Uterus (tissue), 4 donors: ENCODE data around the gene RBM10. TPM values are rescaled to one million over a fixed set of nuclear protein-coding genes. Genes with fewer than 3 reads are reported as not detected.
A peak's percentile ranks its signal among the peaks of the same experiment; 100 is the strongest.

Experiments
- DNase-seq, 2 donors: peaks; one replicate each; pipeline ENCODE4 v3.0.0-alpha.2; 2019 to 2020
- H3K27ac ChIP-seq, 2 donors: fragments of 200-600 bp; sonication (generic); 1 replicate in 1 of 2; 2 replicates in 1 of 2; pipeline ENCODE4 v1.5.1; 2016 to 2018
- H3K27me3 ChIP-seq, 2 donors: fragments of 200-600 bp; sonication (generic); one replicate each; pipeline ENCODE4 v1.5.1; 2018 to 2019; ENCODE audit warnings: control low read depth in 1 of 2
- H3K36me3 ChIP-seq, 2 donors: fragments of 200-600 bp; sonication (generic); one replicate each; pipeline ENCODE4 v1.5.1; 2019; ENCODE audit warnings: control low read depth in 1 of 2
- H3K4me1 ChIP-seq, 2 donors: fragments of 200-600 bp; sonication (generic); one replicate each; pipeline ENCODE4 v1.5.1; 2018 to 2019; ENCODE audit warnings: control low read depth in 1 of 2
- H3K4me3 ChIP-seq, 2 donors: fragments of 200-600 bp; sonication (generic); 1 replicate in 1 of 2; 2 replicates in 1 of 2; pipeline ENCODE4 v1.5.1; 2018 to 2019; ENCODE audit warnings: mild to moderate bottlenecking in 1 of 2
- H3K9me3 ChIP-seq, 2 donors: fragments of 200-600 bp; sonication (generic); one replicate each; pipeline ENCODE4 v1.5.1; 2019; ENCODE audit warnings: control low read depth in 1 of 2
- CTCF ChIP-seq, 4 experiments: fragments of 200-600 bp in 2 of 4; fragments of 450-650 bp in 2 of 4; sonication (generic) in 2 of 4; IDR thresholded peaks; one replicate each; pipeline ENCODE4 v1.5.1; 2016 to 2019; ENCODE audit warnings: antibody characterized with exemption in 4 of 4, mild to moderate bottlenecking in 2 of 4, moderate library complexity in 1 of 4
- POLR2A ChIP-seq, 2 donors: fragments of 450-650 bp; IDR thresholded peaks; one replicate each; pipeline ENCODE4 v1.6.1; 2016; ENCODE audit warnings: antibody characterized with exemption in 2 of 2, mild to moderate bottlenecking in 1 of 2, moderate library complexity in 1 of 2
- intact Hi-C: fragments of 100-400 bp; cut with DNase I; formaldehyde crosslinking; loops from one replicate; pipeline ENCODE4 v1.15.1; 2023; ENCODE audit warnings: low total_unique reads
- total RNA-seq, 4 donors: library from RNA; depleted of rRNA in 3 of 4; stranded (reverse); fragments of >200 nt in 3 of 4; gene quantifications; one replicate each; pipeline versions ENCODE4 v1.1.0 to v1.2.4, GENCODE V29; 2014 to 2023
- donor health status: DM: yes; HTN: yes; CAD: no.

Gene RBM10
- total RNA-seq, 4 donors from 2014 or later = 4.4 to 45.4 (median 22.3) TPM

DNA sequence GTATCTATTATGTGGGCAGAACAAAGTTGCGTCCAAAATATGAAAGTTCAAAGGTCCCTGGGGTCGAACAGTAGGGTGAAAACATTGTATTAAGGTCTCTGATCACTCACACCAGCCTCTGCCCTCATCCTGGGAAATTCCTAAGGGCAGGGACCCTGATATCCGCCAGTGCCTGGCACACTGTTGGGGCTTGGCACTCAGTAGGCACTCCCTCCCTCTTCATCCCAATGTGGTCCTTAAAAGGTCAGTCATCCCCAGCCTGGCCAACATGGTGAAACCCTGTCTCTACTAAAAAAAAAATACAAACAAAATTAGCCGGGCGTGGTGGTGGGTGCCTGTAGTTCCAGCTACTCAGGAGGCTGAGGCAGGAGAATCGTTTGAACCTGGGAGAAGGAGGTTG, 6.8 kb upstream of the RBM10 start:
- Histone ChIP-seq H3K4me1 (no peaks in the 10 kb centered on the region), H3K4me3 (no peak overlapping the region), H3K27me3 (peaks cover 0 to 2% of the 10 kb centered on the region in 2 donors), H3K27ac (no peak overlapping the region), H3K36me3 (no peaks in the 10 kb centered on the region), H3K9me3 (no peaks in the 10 kb centered on the region)
- intact Hi-C loops = no loop called here
- DNase-seq = no peak
- no peak for TF ChIP-seq CTCF (IDR thresholded peaks at IDR 0.05)
- TF ChIP-seq POLR2A (IDR thresholded peaks at IDR 0.05) = no peak

GRCh38 chrX:47143894-47144625, 961 bp upstream of the RBM10 start:
- TF ChIP-seq CTCF (IDR thresholded peaks at IDR 0.05) = no peak
- no peak for TF ChIP-seq POLR2A (IDR thresholded peaks at IDR 0.05)
- peak overlapping the region; percentile 95 for H3K27ac ChIP-seq
- H3K4me1 ChIP-seq = no peaks in the 10 kb centered on the region
- intact Hi-C loops = no loop called here
- H3K4me3 ChIP-seq = peak overlapping the region; percentile 69 to 87
- peaks cover 0 to 6% of the 10 kb centered on the region in 2 donors for H3K27me3 ChIP-seq
- no peaks in the 10 kb centered on the region for H3K9me3 ChIP-seq
- DNase-seq = peak in 1 of 2 donors; percentile 40
- no peaks in the 10 kb centered on the region for H3K36me3 ChIP-seq

- H3K27ac ChIP-seq = peak overlapping the region; percentile 95
- intact Hi-C loops = no loop called here
- no peaks in the 10 kb centered on the region for H3K9me3 ChIP-seq
- H3K36me3 ChIP-seq = no peaks in the 10 kb centered on the region
- DNase-seq = peak in 1 of 2 donors; percentile 27
- H3K4me3 ChIP-seq = peak overlapping the region; percentile 69 to 87
- no peaks in the 10 kb centered on the region for H3K4me1 ChIP-seq
- no peak for TF ChIP-seq POLR2A (IDR thresholded peaks at IDR 0.05)
- no peak for TF ChIP-seq CTCF (IDR thresholded peaks at IDR 0.05)
- H3K27me3 ChIP-seq = peaks cover 0 to 8% of the 10 kb centered on the region in 2 donors
Measured at GRCh38 chrX:47145395-47146120, 537 bp downstream of the RBM10 start.

DNA sequence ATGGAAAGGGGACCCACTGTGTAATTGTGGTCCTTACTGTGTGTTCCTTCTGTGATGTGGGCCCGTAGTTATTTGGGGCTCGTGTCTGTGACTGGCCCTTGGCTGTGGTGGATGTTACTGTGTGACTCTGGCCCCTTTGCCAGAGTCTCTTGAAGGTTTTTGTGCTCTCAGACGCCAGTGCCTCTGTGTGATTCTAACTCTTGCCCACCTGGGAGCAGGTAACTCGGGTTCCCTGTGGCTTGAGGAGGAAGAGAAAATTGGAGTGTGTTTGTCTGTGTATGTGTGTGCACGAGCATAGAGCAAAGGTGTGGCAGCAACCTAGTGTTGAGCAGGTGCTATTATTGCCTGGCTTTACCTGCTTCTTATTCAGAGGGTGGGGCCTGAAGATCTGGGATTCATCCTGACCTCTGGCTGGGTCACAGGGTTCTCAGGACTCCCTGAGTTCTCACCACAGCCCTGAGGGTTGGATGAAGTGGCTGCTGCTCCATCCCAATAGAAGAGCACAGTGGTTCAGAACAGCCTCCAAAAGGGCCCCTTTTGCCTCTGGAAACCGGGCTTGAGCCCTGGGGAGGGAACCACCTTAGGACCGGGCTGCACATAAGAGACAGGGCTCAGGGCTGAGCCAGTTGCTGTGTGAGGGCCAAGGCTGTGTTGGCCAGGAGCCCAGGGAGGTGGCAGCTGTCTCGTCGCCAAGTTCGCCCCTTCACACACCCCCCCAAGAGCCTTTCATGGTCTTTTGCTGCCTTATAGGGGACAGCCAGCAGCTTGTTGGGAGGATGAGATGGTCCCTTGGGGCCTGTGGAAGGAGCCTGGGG, 1.3 kb downstream of the RBM10 start:
- H3K4me3 ChIP-seq = peak overlapping the region; percentile 69 to 87
- TF ChIP-seq CTCF (IDR thresholded peaks at IDR 0.05) (no peak), POLR2A (IDR thresholded peaks at IDR 0.05) (no peak)
- H3K36me3 ChIP-seq = no peaks in the 10 kb centered on the region
- intact Hi-C loops = no loop called here
- no peaks in the 10 kb centered on the region for H3K4me1 ChIP-seq
- DNase-seq = no peak
- peaks cover 0 to 8% of the 10 kb centered on the region in 2 donors for H3K27me3 ChIP-seq
- no peaks in the 10 kb centered on the region for H3K9me3 ChIP-seq
- H3K27ac ChIP-seq = peak overlapping the region; percentile 95
